ENCODE results near the gene PIGU. TPM values are rescaled to one million over a fixed set of nuclear protein-coding genes. Genes with fewer than 3 reads are reported as not detected.

The PIGU gene
- total RNA-seq, 2 experiments from 2014 or later: 16.6 to 27.9 TPM

- Histone ChIP-seq H3K79me2 (ENCODE audit: insufficient read depth, low read depth, low read length) (no peaks in the 10 kb centered on the region), H2AFZ (ENCODE audit: low read length) (peak overlapping the region; percentile 86), H4K20me1 (ENCODE audit: insufficient read depth, low read length) (no peaks in the 10 kb centered on the region), H3K36me3 (ENCODE audit: insufficient read depth, low read length) (no peaks in the 10 kb centered on the region), H3K27ac (ENCODE audit: low read depth, low read length, poor library complexity, severe bottlenecking) (no peak overlapping the region), H3K9me2 (ENCODE audit: insufficient read depth, low read length) (no peaks in the 10 kb centered on the region), H3K4me2 (ENCODE audit: low read length) (peak overlapping the region; percentile 94), H3K4me3 (ENCODE audit: low read depth, low read length, poor library complexity, severe bottlenecking) (peak overlapping the region; percentile 93), H3K4me1 (ENCODE audit: insufficient read depth, low read length, poor library complexity, severe bottlenecking) (peaks cover 17% of the 10 kb centered on the region), H3K9me3 (ENCODE audit: low read length) (no peaks in the 10 kb centered on the region)
- CTCF ChIA-PET (ENCODE audit: unreplicated experiment): interaction anchor here (0.6 to 1.0 kb wide), 3 partner anchors 56 to 166 kb away, joined by 5 to 8 read pairs (median 5); no protein-coding TSS in a partner anchor
- intact Hi-C loops (cut with micrococcal nuclease; ENCODE audit: unreplicated experiment): loop anchor here (2.0 kb wide), 1 partner anchor 401 kb away; the partner anchor contains the start of gene AHCY
- no peak for TF ChIP-seq CTCF (conservative IDR thresholded peaks at IDR 0.05; ENCODE audit: low read length)
- no peak for TF ChIP-seq EZH2phosphoT487 (IDR thresholded peaks at IDR 0.05; ENCODE audit: borderline replicate concordance, low read depth, low read length)
- POLR2A ChIA-PET: interaction anchor here (0.9 to 1.4 kb wide), 2 partner anchors 26 to 27 kb away, joined by 3 to 4 read pairs; no protein-coding TSS in a partner anchor
- peak; percentile 38 for DNase-seq (ENCODE audit: low spot score)
- no TSS peak for BruUV-seq (replicated peaks)
Measured at GRCh38 chr20:34703424-34704176, 26.7 kb upstream of the PIGU start.

DNA sequence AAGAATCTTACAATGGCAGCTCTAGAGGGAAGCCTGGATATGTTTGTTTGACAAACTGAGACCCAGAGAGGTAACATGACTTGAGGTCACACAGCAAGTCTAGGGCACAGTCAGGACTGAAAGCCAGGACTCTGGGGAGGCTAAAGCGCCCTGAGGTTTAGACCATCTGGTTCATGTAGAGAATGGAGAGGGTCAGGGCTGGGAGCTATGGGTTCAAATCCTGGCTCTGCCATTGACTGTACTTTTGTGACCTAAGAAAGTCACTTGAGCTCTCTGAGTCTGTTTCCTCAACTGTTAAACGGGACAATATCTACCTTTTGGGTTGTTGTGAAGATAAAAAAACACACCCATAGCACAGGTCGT, 26.1 kb upstream of the PIGU start:
- Histone ChIP-seq H3K27ac (ENCODE audit: low read depth, low read length, poor library complexity, severe bottlenecking) (no peak overlapping the region), H3K4me1 (ENCODE audit: insufficient read depth, low read length, poor library complexity, severe bottlenecking) (peaks cover 16% of the 10 kb centered on the region), H3K9me3 (ENCODE audit: low read length) (no peaks in the 10 kb centered on the region), H3K4me3 (ENCODE audit: low read depth, low read length, poor library complexity, severe bottlenecking) (peak overlapping the region; percentile 93), H2AFZ (ENCODE audit: low read length) (peak overlapping the region; percentile 86; the same call in 1 of the 2 replicates), H4K20me1 (ENCODE audit: insufficient read depth, low read length) (no peaks in the 10 kb centered on the region), H3K4me2 (ENCODE audit: low read length) (peak overlapping the region; percentile 94), H3K9me2 (ENCODE audit: insufficient read depth, low read length) (no peaks in the 10 kb centered on the region), H3K79me2 (ENCODE audit: insufficient read depth, low read depth, low read length) (no peaks in the 10 kb centered on the region), H3K36me3 (ENCODE audit: insufficient read depth, low read length) (no peaks in the 10 kb centered on the region)
- POLR2A ChIA-PET: interaction anchor here (0.9 to 1.4 kb wide), 2 partner anchors 25 to 27 kb away, joined by 3 to 4 read pairs; no protein-coding TSS in a partner anchor
- DNase-seq (ENCODE audit: low spot score): no peak
- TF ChIP-seq EZH2phosphoT487 (IDR thresholded peaks at IDR 0.05; ENCODE audit: borderline replicate concordance, low read depth, low read length) (no peak), CTCF (conservative IDR thresholded peaks at IDR 0.05; ENCODE audit: low read length) (no peak)
- intact Hi-C loops (cut with micrococcal nuclease; ENCODE audit: unreplicated experiment): no loop called here
- CTCF ChIA-PET (ENCODE audit: unreplicated experiment): interaction anchor here (0.6 to 1.0 kb wide), 2 partner anchors 56 to 166 kb away, joined by 5 to 8 read pairs; no protein-coding TSS in a partner anchor
- no TSS peak for BruUV-seq (replicated peaks)

Measured in OCI-LY7 (cell line).